ENCODE measurements around the gene ANK3. TPM values are rescaled to one million over a fixed set of nuclear protein-coding genes. Genes with fewer than 3 reads are reported as not detected.

Gene ANK3
- total RNA-seq, 1 donor from 2014 or later = 87.6 TPM

DNA sequence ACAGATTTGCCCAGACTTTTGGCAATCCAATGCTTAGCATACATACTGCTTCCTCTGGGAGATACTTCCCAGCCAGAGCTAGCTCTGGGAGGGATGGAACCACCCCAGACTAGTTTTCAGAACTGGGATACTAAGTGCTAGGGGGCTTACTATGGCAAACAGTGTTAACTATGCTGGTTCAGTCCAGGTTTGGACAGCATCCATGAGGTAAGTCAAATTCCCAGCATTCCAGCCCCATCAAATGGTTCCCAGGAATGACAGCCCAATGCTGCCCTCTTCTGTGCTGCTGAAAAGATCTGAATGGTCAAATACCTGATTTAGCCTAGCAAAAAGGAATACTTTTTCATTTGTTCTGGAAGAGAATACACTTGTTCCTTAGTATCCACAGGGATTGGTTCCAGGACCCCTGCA is 341.6 kb downstream of the ANK3 start:
- peaks cover 8% of the 10 kb centered on the region for H3K36me3 Mint-ChIP-seq (ENCODE audit: insufficient read depth)
- H3K27me3 Mint-ChIP-seq = no peaks in the 10 kb centered on the region
- no peak for DNase-seq (ENCODE audit: low spot score, unreplicated experiment)
- H3K4me3 Mint-ChIP-seq (ENCODE audit: low read depth) = no peak overlapping the region
- H3K9me3 Mint-ChIP-seq (ENCODE audit: low read depth) = no peaks in the 10 kb centered on the region
- peak overlapping the region; percentile 88 for H3K27ac Mint-ChIP-seq
- H3K4me1 Mint-ChIP-seq (ENCODE audit: low read depth) = peaks cover 22% of the 10 kb centered on the region
- TF ChIP-seq, protein P1, sequence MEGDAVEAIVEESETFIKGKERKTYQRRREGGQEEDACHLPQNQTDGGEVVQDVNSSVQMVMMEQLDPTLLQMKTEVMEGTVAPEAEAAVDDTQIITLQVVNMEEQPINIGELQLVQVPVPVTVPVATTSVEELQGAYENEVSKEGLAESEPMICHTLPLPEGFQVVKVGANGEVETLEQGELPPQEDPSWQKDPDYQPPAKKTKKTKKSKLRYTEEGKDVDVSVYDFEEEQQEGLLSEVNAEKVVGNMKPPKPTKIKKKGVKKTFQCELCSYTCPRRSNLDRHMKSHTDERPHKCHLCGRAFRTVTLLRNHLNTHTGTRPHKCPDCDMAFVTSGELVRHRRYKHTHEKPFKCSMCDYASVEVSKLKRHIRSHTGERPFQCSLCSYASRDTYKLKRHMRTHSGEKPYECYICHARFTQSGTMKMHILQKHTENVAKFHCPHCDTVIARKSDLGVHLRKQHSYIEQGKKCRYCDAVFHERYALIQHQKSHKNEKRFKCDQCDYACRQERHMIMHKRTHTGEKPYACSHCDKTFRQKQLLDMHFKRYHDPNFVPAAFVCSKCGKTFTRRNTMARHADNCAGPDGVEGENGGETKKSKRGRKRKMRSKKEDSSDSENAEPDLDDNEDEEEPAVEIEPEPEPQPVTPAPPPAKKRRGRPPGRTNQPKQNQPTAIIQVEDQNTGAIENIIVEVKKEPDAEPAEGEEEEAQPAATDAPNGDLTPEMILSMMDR (IDR thresholded peaks at IDR 0.05; ENCODE audit: unreplicated experiment) = peak; percentile 52

DNA sequence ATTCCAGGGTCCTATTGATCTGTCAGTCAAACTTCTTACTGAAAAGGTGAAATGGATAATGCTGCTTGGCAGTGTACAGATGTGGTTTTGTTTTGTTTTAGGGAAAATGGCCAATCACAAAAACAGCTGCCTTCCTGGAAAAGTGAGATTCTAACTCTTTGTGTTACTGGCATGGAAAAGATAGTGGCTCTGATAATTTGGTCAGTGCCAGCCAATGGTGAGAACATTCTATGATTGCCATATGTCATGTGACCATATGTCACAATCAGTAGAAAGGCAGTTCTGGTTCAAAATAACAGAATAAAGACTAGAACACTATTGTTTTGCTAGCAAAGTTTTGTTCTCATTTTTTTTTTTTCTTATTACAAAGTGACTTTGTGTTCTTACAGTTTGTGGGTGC is 344.1 kb downstream of the ANK3 start:
- H3K9me3 Mint-ChIP-seq (ENCODE audit: low read depth) = no peaks in the 10 kb centered on the region
- no peak overlapping the region for H3K27ac Mint-ChIP-seq
- peaks cover 5% of the 10 kb centered on the region for H3K36me3 Mint-ChIP-seq (ENCODE audit: insufficient read depth)
- no peak for DNase-seq (ENCODE audit: low spot score, unreplicated experiment)
- H3K27me3 Mint-ChIP-seq = no peaks in the 10 kb centered on the region
- TF ChIP-seq, protein P1 (IDR thresholded peaks at IDR 0.05; ENCODE audit: unreplicated experiment) = no peak
- no peak overlapping the region for H3K4me3 Mint-ChIP-seq (ENCODE audit: low read depth)
- peaks cover 47% of the 10 kb centered on the region for H3K4me1 Mint-ChIP-seq (ENCODE audit: low read depth)

DNA sequence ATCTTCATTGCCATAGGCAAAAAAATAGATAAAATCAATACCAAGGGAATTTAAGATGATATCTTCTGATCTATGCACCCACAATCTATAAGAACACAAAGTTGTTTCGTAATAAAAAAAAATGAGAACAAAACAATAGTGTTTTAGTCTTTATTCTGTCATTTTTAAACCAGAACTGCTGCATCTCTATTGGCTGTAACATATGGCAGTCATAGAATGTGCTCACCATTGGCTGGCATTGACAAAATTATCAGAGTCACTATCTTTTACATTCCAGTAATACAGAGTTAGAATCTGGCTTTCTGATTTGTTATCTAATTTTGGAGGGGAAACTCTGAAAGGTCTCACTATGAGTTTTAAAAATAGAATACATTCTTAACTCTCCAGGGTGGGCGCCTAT is 344.7 kb downstream of the ANK3 start:
- no peaks in the 10 kb centered on the region for H3K27me3 Mint-ChIP-seq
- DNase-seq (ENCODE audit: low spot score, unreplicated experiment) = no peak
- H3K36me3 Mint-ChIP-seq (ENCODE audit: insufficient read depth) = peaks cover 5% of the 10 kb centered on the region
- no peaks in the 10 kb centered on the region for H3K9me3 Mint-ChIP-seq (ENCODE audit: low read depth)
- no peak overlapping the region for H3K4me3 Mint-ChIP-seq (ENCODE audit: low read depth)
- TF ChIP-seq, protein P1 (IDR thresholded peaks at IDR 0.05; ENCODE audit: unreplicated experiment) = no peak
- peaks cover 53% of the 10 kb centered on the region for H3K4me1 Mint-ChIP-seq (ENCODE audit: low read depth)
- H3K27ac Mint-ChIP-seq = no peak overlapping the region

DNA sequence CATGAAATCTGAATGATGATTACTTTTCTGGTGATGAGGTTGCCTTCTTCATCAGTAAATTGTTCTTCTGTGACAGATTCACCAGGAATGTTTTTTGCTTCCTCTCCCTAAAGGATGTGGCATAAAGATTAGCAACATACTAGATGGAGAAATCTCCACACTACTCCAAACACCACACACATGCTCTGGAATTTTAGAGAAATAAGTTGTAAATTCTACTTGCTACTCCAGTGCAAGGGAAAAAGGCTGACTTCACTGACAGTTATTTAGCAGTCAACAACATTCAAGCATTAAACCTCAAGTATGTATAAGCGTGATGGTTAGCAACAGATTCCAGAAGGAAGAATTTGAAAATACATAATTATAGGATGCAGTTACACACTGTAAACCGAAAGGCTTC is 345.4 kb downstream of the ANK3 start:
- TF ChIP-seq, protein P1 (IDR thresholded peaks at IDR 0.05; ENCODE audit: unreplicated experiment) = no peak
- H3K36me3 Mint-ChIP-seq (ENCODE audit: insufficient read depth) = peaks cover 5% of the 10 kb centered on the region
- no peak overlapping the region for H3K27ac Mint-ChIP-seq
- H3K4me1 Mint-ChIP-seq (ENCODE audit: low read depth) = peaks cover 53% of the 10 kb centered on the region
- DNase-seq (ENCODE audit: low spot score, unreplicated experiment) = no peak
- H3K4me3 Mint-ChIP-seq (ENCODE audit: low read depth) = no peak overlapping the region
- no peaks in the 10 kb centered on the region for H3K9me3 Mint-ChIP-seq (ENCODE audit: low read depth)
- no peaks in the 10 kb centered on the region for H3K27me3 Mint-ChIP-seq

DNA sequence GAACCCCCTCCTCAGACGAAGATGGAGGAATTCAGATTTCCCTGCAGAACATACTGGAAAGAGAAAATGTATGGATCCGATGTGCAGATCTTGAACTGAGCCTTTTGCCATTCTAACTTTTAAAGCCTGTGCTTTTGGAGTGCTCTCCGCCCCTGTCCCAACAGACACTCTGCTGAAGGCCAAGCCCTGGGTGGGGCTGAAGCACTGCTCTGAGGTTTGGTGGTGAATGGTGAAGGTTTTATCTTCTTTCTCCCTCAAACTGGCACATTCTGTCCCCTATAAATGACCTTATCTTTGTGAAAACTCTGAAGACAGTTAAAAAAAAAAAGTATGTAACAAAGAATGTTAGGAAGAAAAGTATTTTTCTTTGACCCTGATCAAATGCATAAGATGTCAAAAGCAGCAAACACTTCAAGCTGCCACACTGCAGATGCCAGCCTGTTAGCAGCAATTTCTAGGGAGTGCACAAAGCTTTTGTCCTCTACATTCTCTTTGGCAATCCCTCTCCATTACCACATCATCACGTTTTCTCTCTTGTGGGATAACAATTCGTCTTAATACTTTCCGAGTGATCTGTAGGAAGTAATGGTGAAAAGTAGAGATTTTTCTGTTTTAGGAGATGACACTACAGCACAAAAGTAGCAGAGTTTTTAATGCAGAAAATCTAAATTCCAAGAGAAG is 346.0 kb downstream of the ANK3 start:
- no peaks in the 10 kb centered on the region for H3K9me3 Mint-ChIP-seq (ENCODE audit: low read depth)
- no peaks in the 10 kb centered on the region for H3K27me3 Mint-ChIP-seq
- DNase-seq (ENCODE audit: low spot score, unreplicated experiment) = no peak
- H3K4me1 Mint-ChIP-seq (ENCODE audit: low read depth) = peaks cover 53% of the 10 kb centered on the region
- TF ChIP-seq, protein P1 (IDR thresholded peaks at IDR 0.05; ENCODE audit: unreplicated experiment) = no peak
- H3K36me3 Mint-ChIP-seq (ENCODE audit: insufficient read depth) = peaks cover 7% of the 10 kb centered on the region
- no peak overlapping the region for H3K4me3 Mint-ChIP-seq (ENCODE audit: low read depth)
- H3K27ac Mint-ChIP-seq = peak overlapping the region; percentile 94
